Fibroblast of skin of scalp (primary cell): ENCODE results near the gene C19orf25.

Experiments used
- DNase-seq: peaks from one replicate; pipeline ENCODE4 v3.0.0-alpha.2; 2013

Gene C19orf25

DNA sequence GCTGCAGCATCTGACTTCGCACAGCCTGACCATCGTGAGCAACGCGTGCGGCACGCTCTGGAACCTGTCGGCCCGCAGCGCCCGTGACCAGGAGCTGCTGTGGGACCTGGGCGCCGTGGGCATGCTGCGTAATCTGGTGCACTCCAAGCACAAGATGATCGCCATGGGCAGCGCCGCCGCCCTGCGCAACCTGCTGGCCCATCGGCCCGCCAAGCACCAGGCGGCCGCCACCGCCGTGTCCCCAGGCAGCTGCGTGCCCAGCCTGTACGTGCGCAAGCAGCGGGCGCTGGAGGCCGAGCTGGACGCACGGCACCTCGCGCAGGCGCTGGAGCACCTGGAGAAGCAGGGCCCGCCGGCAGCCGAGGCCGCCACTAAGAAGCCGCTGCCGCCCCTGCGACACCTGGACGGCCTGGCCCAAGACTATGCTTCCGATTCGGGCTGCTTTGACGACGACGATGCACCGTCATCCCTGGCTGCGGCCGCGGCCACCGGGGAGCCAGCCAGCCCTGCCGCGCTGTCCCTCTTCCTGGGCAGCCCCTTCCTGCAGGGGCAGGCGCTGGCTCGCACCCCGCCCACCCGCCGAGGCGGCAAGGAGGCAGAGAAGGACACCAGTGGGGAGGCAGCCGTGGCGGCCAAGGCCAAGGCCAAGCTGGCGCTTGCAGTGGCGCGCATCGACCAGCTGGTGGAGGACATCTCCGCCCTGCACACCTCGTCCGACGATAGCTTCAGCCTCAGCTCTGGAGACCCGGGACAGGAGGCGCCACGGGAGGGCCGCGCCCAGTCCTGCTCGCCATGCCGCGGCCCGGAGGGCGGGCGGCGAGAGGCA lies 13.6 kb downstream of the C19orf25 start:
- DNase-seq = peak; percentile 53

DNA sequence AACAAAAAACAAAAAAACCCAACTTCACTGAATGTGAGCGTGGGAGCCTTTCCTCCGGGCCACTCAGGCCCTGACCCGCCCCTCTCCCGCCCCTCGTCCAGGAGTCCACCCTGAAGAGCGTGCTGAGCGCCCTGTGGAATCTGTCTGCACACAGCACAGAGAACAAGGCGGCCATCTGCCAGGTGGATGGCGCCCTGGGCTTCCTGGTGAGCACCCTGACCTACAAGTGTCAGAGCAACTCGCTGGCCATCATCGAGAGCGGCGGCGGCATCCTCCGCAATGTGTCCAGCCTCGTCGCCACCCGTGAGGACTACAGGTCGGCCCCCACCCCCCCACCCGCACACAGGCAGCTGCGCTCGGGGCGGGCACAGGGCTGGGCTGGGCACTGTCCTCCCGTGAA lies 17.2 kb downstream of the C19orf25 start:
- no peak for DNase-seq

DNA sequence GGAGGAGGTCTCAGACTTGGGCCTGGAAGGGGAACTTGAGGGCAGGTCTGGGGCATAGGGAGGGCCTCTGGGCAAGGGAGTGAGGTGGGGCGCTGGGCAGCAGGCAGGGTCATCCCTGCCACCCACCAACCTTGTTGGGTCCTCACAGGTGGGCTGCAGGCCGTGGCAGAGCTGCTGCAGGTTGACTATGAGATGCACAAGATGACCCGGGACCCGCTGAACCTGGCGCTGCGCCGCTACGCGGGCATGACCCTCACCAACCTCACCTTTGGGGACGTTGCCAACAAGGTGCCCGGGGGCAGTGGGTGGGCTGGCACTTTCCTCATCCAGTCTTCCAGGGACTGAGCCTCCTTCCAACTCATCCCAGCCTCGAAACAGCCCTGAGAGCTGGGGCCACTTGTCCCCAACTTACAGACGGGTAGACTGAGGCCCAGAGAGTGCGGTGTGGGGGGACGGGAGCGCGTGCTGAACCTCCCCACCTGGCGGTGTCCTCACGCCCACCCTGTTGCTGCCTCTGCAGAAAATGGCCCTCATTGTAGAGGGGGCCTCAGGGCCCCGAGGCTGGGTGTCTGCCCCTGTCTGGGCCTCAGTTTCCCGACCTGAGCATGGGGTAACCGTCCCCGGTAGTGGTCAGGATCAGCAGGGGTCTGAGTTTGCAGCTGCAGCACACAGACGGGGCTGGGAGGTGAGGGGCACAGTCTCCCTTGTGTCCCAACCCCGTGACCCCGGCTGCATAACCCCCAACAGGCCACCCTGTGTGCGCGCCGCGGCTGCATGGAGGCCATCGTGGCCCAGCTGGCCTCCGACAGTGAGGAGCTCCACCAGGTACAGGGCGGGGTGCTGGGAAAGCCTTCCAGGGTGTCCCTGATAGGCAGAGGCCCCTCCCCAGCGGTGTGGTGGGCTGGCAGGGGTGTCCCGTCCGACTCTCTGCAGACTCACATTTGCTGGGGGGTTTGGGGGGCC lies 18.7 kb downstream of the C19orf25 start:
- no peak for DNase-seq

DNA sequence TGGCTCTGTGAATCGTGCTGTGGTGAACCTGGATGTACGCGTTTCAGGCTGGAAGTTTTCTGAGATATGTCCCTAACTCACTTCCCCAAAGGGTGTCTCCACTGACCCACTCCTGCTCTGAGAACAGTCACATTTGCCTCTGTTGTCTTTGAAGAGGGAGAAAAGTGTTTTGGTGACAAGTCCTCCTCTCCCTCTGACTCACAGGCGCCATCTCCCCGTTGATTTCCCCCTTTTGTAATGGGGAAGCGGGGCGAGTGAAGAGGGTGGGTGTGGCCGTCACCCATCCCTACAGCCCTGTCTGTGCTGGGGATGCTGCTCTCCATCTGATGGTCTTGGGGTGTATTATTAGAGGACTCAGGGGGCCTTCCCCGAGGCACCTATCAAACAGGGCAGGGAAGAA lies 19.5 kb downstream of the C19orf25 start:
- DNase-seq = no peak

DNA sequence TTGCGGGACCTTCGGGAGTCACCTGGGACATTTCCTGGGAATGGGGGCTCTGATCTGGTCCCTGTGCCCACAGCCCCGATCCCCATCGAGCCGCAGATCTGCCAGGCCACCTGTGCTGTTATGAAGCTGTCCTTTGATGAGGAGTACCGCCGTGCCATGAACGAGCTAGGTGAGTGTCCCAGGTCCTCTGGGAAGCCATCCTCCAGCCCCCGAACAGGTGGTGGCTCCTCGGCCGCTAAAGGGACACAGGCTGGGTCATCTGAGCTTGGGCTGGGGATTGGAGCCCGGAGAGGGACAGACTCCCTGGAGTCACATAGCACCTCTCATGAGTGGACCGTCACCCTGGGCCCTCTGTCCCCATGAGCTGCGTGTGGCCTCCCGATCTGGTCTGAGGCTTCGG lies 21.1 kb downstream of the C19orf25 start:
- no peak for DNase-seq

DNA sequence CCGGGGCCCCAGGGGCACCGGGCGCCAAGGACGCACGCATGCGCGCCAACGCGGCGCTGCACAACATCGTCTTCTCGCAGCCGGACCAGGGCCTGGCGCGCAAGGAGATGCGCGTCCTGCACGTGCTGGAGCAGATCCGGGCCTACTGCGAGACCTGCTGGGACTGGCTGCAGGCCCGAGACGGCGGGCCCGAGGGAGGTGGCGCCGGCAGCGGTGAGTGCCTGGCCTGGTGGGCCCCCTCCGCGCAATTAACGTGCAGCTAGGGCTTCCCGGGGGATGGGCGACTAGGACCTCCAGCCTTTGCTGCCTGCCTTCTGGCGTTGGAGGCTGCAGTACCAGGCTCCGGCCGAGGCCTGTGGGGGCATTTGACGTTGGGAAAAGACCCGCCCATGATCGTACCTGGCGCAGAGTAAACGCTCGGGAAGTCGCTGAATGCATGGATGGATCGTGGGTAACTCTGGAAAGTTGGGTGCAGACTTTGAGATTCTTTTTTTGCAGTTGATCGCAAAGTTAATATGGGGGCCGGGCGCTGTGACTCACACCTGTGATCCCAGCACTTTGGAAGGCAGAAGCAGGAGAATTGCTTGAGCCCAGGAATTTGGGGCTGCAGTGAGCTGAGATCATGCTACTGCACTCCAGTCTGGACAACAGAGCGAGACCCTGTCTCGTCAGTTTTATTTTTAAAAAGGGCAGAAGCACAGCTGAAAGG lies 21.8 kb downstream of the C19orf25 start:
- DNase-seq = no peak

DNA sequence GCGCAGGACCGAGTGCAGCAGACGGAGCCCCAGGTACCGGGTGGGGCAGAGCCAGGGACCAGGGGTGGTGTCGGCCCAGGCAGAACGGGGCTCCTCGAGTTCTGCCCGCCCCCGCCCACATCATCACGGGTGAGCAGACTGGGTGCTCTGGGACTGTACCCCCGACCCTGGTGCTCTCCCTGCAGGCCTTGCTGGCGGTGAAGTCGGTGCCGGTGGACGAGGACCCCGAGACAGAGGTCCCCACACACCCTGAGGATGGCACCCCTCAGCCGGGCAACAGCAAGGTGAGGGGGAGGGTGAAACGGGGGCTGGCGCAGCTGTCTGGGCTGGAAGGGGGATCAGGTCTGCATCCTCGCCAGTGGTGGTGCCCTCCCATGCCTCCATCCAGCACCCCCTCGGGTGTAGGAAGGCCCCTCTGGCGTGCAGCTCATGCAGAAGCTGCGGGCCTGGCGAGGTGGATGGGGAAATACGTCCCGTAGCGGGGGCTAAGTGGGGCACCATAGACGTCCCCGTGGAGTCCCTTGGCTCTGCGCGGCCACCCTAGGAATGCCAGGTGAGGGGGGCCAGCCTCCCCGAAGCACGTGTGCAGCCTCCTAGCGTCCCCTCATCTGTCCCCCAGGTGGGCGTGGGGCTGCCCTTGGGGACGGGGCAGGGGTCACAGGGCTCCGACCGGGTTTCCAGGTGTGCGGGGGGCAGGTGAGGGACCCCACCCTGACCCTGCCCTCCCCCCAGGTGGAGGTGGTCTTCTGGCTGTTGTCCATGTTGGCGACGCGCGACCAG lies 22.7 kb downstream of the C19orf25 start:
- no peak for DNase-seq

DNA sequence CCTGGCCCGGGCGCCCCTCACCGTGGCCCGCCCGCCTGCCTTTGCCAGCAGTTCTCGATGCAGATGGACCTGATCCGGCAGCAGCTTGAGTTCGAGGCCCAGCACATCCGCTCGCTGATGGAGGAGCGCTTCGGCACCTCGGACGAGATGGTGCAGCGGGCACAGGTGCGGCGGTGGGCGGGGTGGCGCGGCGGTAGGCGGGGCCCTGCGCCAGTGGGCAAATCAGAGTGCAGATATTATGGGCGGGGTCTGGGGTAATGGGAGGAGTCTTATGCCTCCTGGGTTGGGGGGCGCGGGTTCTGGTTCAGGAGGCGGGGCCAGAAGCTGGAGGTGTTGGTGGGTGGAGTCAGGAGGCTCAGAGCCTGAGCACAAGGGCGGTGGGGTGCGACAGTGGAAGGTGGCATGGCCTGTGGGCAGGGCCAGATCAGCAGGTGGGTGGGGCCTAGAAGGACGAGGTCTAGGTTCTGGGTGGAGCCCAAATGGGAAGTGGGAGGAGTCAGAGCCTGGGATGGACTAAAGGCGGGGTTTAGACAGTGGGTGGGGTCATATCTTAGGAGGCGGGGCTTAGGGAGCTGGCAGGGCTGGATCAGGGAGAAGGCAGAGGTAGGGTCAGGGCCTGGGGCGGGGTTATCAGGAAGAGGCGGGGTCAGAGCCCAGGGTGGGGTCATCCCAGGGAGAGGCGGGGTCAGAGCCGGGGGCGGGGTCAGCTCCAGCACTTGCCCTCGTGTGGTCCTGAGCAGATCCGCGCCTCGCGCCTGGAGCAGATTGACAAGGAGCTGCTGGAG lies 23.5 kb downstream of the C19orf25 start:
- peak; percentile 52 for DNase-seq

DNA sequence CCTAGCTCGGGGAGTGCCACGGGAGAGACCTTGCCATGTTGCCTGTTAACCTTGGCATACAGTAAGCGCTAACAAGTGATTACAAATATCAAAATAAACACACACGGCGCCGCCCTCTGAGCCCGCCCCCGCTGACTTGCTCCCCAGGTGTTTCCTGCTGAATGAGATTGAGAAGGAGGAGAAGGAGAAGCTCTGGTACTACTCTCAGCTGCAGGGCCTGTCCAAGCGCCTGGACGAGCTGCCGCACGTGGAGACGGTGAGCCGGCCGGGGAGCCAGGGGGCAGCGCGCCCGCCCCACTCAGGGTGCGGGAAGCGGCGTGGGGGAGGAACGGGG lies 24.0 kb downstream of the C19orf25 start:
- DNase-seq = no peak

DNA sequence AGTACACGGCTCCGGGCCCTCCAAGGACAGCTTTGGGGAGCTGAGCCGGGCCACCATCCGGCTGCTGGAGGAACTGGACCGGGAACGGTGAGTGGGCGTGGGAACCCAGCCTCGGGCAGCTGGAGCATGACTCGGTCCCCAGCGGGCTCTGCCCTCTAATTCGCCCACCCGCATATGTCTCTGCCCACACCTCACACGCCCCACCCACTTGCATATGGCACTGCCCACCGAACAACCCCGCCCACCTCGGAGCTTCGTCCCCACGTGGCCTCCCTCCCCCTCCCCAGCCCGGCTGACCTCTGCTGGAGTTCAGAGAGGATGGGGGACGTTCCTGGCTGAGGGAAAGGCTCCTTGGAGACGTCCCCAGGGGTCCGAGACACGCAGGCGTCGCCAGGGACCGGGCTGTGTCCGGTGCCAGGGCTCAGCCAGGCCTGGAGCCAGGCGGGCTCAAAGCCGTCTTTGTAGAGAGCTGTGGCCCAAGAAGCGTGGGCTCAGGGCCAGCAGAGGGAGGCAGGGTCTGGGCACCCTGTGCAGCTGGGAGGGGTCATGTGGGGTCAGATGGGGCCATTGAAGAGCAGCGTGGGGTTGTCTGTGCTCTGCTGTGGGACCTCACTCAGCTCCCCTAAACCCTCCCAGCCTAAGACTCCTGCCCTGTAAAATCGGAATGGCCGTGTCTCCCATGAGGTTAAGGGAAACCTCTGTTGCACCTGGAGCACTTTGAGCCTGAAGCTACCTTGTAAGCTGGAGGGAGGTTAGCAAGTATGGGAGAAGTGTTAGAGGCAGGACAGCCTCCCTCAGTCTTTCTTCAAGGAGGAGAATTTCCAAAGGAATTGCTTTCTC lies 25.3 kb downstream of the C19orf25 start:
- DNase-seq = no peak

DNA sequence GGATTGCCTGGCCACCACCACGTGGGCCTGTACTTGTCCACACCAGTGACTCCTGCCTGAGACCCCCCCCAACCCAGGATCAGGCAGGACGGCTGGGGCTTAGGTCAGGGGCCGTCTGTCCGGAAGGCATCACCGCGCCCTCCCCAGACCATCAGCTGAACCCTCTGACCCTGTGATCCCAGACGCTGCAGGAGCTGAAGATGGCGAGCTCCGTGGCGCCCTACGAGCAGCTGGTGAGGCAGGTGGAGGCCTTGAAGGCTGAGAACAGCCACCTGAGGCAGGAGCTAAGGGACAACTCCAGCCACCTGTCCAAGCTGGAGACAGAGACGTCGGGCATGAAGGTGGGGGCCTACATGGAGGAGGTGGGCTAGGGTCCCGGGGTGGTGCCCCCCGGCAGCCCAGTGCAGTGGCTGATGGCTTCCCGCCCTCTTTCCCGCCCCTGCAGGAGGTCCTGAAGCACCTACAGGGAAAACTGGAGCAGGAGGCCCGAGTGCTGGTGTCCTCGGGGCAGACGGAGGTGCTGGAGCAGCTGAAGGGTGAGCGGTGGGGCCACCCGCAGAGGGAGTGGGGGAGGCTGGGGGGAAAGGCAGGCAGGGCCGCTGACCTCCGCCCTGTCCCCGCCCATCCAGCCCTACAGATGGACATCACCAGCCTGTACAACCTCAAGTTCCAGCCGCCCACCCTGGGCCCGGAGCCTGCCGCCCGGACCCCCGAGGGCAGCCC lies 26.1 kb downstream of the C19orf25 start:
- no peak for DNase-seq

DNA sequence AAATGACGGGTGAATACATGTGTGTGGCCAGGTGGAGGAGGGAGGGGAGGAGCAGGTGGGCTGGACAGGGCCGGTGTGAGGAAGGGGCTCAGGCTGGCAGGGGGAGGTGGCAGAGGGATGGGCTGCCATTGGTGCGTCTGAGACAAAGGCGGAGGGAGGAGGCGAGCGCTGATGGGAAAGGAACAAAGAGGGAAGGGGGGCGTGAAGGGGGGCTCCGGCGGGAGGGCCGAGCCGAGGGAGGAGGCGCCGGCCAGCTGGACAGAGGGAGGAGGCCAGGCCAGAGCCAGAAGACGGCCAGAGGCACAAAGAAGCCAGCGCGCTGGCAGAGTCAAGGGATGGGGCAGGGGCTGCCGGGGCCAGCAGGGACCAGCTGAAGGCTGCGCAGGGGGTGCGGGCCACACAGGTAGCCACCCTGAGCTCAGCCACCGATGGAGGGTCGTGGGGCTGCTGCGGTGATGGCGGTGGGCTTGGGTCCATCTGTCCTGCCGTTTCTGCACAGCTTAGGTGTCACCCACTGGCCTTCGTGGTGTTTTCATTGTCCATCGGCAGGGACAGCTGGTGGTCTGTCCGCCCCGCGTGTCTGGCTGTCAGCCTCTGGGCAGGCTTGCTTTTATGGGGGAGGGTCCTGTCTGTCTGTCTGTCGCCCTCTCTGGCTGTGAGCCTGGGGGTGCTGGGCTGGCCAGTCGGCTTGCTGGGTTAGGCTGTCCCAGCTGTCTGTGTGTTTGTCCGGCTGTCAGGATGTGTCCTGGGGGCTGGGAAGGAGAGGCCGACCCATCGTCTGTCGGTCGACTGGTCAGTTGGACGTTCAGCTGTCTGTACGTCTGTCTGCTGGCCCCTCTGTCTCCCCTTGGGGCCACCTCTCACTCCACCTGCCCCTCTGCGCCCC lies 26.9 kb downstream of the C19orf25 start:
- DNase-seq = no peak

DNA sequence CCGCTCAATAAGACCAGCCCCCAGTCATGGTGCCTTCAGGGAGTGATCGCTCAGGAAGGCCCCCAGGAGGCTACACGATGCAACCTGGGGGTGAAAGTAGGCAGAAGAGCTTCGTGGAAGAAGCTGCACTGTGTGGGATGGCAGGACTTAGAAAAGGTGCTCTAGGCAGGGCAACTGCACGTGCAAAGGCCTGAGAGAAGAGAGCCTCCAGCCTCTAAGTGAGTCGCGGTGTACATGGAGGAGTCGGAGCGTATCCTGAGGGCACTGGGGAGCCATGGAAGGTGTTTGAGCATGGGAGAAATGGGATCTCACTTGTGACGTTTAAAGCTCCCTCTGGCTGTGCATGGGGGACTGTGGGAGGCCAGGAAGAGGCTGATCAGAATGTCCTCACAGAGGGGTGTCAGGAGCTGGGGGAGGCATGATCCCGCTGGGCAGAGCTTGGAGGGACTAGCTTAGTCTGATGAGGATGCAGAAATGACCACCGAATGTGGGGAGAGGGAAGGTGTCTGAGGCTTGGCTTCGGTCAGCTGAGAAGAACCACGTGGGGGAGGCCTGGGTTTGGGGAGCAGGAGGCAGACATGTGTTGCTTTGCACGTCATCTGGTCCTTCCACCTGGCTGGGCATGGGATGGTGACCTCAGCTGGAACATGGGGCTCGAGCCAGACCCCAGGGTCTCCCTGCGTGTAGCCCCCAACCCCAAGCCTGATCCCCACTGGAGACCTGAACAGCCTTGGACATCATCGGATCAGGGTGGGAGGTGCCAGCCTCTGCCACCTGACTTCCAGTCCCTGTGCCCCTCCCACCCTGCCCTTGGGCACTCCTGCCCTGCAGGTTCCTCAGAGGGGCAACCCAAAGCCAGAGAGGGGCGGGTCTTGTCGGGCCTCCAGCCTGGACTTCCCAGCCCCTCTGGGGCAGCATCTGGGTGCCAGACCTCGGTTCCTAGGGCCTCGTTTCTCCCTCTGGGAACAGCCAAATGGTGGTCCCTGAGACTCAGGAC lies 28.0 kb downstream of the C19orf25 start:
- no peak for DNase-seq

DNA sequence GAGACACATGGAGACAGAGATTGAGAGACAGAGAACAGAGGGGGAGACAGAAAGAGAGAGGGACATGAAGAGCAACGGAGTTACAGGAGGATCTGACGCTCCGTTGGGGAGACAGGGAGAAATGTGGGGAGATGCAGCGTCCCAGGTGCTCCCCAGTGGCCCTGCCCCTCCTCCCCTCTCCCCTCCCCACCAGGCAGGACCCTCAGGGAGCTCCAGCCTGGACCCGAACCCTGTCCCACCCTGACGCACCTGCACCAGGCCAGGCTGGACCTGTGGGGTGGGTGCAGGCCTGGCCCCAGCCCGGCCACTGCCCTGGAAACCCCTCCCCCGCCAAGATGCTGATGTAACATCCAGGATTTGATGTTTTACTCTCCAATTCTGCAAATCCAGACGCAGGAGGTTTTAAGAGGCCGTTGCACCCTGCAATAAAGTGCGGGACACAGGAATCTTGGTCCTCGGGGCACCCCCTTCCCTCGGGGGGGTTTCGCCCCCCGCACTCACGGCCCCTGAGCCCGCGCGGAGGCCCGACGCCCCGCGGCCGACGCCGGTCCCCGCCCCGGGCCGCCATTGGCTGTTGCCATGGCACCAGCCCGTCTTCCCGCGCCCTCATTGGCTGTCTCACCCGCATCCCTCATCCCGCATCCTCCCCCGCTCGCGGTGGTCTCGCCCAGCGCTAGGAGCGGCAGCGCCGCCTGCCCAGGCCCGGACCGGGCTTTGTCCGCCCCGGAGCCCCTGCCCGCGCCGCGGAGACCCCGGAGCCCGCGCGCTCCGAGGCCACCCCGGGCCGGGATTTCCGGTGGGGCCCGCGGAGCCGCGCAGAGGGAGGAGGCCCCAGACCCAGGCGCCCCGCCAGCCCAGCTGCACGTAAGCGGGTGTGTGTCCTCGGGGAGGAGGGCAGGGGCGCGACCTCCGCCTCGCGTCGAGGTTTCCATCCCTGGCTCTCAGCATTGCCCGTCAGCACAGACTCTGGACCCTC lies 29.3 kb downstream of the C19orf25 start, which contains the start of gene APC2:
APC2 (plus strand) TSS at position 655 of the 976 bp plus-strand sequence. CDS start 2,881 bp downstream, outside the sequence.
- DNase-seq = peak; percentile 74

DNA sequence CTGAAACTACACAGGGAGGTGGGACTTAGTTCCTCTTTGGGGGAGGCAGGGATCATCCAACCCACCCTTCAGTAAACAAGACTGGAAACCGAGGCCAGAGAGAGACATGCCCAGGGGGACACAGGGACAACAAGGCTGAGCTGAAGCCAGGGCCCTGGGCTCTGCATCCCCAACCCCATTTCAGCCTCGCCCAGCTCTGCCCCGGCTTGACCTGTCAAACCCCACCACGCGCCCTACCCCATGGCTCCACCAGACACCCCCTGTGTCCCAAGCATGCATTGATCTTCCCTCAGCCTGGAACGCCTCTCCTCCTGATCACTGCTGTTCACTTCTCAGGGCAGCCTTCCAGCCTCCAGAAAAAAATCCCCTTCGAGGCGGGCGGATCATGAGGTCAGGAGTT lies 31.1 kb downstream of the C19orf25 start:
- DNase-seq = no peak

DNA sequence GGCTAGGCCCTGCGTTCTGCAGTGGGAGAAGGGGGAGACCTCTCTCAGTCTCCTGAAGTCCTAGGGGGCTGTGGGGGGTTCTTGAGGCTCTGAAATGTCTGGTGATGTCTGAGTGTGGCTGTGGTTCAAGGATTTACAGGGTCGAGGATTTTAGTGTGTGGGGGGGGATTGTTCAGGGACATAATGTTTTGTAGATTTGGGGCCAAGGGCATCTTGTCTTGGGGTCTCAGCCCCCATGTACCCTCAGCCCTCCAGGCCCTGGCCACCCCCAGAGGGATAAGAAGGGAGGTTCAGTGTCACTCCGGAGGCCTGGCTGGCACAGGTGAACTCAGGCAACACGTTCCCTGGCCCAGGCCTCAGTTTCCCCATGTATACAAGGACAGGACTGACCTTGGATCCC lies 31.5 kb downstream of the C19orf25 start:
- DNase-seq = no peak
